NCI-H2081 (cell line): Measurements from ENCODE around the gene ISLR.

ENCODE experiments used
- DNase-seq, 2 experiments: peaks; one replicate each; lab custom pipeline; 2025; lab: John Stamatoyannopoulos, UW

The ISLR gene, protein sequence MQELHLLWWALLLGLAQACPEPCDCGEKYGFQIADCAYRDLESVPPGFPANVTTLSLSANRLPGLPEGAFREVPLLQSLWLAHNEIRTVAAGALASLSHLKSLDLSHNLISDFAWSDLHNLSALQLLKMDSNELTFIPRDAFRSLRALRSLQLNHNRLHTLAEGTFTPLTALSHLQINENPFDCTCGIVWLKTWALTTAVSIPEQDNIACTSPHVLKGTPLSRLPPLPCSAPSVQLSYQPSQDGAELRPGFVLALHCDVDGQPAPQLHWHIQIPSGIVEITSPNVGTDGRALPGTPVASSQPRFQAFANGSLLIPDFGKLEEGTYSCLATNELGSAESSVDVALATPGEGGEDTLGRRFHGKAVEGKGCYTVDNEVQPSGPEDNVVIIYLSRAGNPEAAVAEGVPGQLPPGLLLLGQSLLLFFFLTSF

DNA sequence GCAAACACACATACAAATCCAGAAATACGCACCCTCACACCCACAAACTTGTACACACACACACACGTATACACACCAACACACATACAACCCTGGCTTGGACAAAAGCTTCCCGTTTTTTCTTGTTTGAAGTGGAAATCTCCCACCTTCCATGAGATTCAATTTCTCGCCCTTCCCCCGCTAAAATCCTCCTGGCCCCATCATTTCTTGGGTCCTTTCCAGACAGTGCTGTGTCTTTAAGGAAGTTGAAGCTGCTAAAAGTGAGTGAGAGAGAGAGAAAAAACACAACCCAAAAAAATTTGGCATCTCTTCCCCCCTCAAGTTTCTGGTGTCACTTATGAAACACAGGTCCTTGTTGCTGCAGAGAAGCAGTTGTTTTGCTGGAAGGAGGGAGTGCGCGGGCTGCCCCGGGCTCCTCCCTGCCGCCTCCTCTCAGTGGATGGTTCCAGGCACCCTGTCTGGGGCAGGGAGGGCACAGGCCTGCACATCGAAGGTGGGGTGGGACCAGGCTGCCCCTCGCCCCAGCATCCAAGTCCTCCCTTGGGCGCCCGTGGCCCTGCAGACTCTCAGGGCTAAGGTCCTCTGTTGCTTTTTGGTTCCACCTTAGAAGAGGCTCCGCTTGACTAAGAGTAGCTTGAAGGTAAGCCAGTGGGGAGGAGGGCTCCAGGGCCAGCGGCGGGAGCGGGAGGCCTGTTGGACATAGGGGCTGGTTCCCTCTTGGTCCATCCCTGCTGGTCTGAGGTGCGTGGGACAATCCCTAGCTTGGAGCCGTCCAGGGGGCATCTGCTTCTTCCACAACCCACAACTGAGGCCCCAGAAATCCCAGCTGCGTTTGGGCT, at the start of gene ISLR:
ISLR (plus strand) TSS at position 331 of the 839 bp plus-strand sequence. CDS start 1,149 bp downstream, outside the sequence.
- DNase-seq, result no peak

DNA sequence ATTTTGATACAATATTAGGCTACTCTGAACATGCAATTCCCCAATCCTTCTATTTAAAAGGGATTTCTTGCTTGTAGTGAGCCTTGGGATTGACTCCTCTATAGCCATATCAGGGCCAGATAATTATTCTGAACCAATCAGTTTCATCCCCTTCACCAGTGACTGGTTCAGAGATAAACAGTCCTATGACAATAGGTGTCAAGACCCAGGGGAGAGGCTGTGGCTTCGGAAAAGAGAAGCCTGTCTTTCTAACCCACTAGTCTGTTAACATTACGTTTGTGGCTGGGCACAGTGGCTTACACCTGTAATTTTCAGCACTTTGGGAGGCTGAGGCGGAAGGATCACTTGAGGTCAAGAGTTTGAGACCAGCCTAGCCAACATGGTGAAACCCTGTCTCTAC, 49.3 kb upstream of the ISLR start:
- no peak for DNase-seq

DNA sequence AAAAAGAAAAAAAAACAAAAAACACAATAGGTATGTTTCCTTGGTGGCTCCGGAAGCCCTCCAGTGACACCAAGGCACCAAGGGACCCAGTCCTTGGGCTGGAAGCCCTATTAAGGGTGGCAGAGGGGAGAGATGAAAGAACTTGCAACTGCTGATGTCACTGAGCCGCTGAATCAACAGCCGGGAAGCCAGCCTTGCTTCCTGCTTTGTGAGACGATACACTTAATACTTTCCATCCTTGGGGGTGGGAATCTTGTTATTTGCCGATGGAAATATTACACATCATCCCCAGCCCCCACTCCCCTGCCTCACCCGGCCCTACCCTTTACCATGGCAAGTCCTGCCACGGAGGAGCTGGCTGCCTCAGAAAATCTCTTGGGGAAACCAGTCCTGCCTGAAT, 48.8 kb upstream of the ISLR start:
- no peak for DNase-seq

DNA sequence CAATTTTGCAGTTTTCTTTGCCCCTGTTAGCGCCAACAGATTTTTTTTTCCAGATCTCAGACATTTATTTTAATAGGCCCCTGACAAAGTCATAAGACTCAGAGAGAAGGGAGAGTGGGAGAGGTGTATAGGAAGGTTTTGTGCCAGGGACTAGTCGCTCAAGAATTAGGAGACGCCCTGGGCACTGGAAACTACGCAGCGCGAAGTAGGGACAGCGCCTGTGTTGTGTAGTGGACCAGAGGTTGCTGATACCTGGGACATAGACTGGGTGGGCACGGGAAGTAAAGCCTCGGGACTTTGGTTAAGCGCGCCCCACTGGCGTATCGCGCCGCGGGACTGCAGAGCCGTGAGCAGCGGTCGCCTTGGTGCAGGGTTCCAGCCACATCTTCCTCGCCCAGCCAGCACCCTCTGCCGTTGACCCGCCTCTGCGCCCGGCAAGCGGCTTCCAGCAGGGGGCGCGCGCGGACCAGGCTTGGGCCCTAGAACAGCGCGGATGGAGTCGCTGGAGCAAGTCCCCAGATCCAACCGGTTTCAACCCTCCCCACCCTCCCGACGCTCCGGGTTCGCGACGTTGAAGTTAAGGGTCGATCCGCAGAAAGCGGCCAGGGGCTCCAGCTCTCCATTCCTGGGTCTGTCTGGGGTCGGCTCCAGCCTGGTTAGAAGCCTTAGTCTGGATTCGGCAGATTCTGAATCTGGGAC, 46.1 kb upstream of the ISLR start:
- DNase-seq, result peak; percentile 86 to 91

DNA sequence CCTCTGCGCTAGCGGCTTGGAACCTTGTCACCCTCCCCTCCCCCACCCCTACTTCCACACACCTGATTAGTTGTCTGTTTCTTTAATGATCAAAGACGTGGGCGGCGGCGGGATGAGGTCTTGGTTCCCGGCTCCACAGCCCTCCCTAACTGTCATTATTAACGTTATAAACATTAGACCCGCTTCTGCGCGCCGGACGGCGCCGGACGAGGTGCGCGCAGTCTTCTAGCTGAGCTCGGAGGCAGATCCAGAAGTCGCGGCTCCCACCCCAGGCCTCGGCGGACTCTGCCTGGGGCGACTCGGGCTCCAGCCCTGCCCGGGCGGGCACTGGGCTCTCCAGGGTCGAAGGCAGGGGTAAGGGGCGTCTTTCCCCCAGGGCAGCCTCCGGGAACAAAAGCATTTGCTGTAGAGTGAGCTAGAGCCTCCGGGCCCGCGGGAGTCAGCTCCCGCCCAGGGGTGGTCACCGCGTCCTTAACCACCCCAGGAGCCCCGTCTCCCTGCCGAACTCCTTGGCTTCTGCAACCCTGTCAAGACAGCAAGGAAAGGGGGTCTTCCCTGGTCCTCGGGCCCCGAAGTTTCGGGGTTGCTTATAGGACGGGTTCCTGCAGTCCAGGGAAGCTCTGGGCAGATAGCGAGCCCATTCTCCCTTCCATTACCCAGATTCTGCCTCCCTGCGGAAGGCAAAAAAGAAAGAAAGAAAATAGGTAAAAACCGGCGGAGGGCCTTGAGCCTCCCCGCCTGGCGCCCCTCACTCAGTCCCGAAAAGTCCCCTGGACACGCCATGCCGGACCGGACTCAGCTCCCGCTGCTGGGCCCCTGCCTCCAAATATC, 45.3 kb upstream of the ISLR start:
- DNase-seq, result no peak

DNA sequence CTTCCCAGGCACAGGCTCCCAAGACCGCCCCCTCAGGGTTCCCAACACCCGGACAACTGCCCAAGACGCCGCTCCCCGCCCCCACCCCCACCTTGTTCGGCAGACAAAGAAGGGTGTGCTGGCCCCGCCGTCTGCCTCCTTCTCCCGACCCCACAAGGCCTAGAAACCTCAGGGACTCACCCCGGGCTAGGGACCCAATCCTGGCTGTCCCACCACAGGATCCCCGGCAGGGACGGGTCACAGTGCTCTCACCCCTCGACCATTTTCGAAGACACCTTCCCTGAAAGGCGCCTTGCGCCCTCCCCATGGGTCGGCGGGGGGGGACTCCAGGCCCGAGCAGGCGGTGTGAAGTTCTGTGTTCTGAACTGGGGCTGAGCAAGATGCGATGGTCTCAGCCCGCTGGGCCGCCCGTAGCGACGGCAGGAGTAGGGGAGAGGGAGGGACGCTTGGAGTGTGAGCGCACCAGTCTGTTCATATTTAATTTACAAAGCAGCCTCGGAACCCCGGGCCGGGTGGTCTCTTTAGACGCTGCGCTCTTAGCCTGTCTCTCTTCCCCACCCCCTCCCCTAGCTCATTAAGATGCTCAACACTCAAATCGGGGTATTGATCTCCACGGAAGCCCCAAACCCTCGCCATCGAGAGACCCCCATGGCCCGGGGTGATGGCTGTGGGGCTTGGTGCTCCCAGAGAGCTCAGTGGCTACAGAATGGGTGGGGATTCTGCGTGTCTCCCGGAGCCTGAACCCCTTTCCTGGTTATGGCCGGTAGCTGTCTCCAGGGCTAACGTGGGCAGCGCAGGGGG, 44.5 kb upstream of the ISLR start:
- no peak for DNase-seq

DNA sequence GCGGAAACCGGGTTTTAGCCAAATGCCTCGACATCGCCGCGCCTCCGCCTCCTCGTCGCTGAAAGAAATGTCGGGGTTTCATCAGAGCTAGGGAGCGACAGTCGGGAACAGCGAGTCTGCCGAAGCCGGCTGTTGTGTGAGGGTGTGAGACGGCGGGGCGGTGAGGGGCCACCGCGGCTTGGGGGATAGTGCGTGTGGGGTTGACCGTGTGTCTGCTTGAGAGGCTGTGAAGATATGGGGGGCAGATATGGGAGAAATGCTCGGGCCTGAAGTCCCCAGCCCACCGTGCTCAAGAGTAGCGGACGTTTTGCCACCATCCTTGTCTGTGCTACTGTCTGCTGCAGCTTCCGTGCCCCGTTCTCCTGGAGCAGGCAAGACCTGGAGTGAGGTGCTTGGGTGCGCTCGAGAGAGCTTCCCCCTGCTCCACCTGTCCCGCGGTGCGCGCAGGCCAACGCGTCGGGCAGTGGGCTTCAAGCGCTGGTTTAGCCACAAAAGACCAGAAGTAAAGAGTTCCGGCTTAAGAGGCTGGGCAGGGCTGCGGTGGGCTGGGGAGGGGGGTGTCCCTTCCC, 43.8 kb upstream of the ISLR start:
- DNase-seq, result no peak

DNA sequence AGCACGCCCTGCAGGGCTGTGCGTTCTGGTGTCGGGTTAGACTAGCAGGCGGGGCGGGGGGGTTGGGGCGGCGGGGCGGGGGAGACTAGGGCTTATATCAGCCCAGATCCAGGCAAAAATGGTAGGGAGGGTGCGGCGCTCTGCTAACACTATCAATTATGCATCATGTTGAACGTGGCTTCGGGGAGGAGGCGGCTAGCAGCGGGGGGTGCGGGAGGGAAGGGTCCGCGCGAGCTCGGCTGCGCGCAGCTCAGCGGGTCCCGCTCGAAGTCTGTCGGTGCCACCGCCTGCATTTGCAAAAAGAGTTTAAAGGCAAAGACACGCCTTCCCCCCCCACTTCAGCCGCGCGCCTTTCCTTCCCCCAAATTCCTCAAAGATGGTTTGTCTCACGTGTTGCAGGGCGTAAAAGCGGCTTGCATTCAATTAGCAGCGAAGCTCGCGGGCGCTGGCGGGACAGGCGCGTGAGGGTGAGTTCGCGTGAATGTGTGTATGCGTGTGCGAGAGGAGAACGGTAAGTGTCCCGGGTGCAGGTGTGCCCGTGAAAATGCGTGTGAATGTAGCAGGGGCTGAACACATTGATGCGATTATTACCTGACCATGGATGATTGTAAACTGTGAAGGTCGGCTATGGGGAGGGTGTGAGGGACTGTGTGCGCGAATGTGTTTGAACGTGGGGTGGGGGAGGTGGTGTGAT, 43.2 kb upstream of the ISLR start, which contains the start of gene ISLR2:
ISLR2 (plus strand) TSS at position 432 of the 694 bp plus-strand sequence. CDS start 2,169 bp downstream, outside the sequence.
- no peak for DNase-seq

DNA sequence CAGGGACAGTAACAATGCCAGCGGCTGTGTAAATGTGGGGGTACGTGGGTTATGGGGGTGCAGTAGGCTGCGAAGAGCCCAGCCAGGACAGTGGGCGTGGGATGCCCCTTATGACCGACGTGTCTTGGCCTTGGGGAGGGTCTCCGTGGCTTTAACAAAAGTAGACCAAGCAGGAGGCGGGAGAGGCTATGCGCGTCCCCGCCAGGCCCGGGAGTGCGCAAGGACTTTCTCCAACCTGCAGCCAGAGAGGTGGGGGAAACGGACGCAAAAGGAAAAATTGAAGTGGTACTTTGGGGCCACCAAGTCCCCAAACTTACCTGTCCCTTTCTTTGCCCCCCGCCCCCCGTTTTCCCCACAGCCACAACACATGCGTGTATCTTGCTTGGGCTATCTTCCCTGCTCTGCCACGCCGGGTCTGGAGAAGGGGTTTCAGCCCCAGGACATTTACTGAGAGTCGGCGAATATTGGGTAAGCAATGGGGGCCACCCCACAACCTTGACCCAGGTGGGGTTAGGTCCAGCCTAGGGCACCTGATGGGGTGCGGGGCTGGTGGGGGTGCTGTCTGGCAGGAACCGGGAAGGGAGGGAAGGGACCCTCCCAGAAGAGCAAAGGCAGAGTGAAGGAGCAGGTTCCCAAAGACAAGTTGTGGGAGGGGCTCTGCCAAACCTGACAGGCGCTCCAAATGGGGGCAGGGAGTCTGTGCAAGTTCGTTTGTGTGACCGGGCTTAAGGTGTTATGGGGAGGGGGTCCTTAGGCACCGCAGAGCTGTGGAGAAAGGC, 42.5 kb upstream of the ISLR start:
- DNase-seq, result no peak

DNA sequence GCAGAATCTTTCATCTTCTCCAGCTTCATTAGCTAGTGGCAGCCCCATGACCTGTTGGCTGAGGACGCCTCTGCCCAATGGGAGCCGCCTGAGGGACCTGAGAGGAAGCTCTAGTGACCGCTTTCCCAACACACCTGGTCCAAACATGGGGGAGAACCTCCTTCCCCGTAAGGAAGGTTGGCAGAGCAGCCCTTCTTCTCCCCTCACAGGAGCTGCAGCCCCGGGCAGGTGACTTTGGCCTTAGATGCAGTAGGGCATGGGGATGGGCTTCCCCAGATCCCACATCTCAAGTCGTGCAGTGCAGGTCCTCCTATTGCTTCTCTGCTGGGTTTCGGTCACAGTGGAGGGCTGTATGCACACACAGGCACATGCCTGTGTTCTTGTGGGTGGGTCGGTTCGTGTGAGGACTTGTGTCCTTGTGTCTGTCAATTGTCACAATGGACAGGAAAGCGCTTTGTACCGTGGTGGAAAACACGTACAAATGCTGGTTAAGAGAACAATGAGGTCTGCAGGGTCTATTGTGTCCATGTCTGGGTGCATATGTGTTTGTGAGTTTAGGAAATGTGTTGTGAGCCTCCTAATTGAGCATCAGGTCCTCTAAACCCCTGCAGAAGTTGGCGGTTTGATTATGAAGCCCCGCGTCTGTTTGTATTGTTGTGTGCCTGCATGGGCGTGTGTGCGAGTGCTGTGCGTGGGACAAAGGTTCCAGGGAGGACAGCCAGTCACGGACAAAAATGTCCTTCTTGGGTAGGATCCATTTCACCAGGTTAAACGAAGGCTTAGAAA, 41.7 kb upstream of the ISLR start:
- no peak for DNase-seq

DNA sequence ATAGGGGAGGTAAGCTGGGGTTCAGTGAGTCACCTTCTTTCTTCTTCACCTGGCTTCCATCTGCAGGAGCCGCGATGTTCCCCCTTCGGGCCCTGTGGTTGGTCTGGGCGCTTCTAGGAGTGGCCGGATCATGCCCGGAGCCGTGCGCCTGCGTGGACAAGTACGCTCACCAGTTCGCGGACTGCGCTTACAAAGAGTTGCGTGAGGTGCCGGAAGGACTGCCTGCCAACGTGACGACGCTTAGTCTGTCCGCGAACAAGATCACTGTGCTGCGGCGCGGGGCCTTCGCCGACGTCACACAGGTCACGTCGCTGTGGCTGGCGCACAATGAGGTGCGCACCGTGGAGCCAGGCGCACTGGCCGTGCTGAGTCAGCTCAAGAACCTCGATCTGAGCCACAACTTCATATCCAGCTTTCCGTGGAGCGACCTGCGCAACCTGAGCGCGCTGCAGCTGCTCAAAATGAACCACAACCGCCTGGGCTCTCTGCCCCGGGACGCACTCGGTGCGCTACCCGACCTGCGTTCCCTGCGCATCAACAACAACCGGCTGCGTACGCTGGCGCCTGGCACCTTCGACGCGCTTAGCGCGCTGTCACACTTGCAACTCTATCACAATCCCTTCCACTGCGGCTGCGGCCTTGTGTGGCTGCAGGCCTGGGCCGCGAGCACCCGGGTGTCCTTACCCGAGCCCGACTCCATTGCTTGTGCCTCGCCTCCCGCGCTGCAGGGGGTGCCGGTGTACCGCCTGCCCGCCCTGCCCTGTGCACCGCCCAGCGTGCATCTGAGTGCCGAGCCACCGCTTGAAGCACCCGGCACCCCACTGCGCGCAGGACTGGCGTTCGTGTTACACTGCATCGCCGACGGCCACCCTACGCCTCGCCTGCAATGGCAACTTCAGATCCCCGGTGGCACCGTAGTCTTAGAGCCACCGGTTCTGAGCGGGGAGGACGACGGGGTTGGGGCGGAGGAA, 40.5 kb upstream of the ISLR start:
- no peak for DNase-seq

DNA sequence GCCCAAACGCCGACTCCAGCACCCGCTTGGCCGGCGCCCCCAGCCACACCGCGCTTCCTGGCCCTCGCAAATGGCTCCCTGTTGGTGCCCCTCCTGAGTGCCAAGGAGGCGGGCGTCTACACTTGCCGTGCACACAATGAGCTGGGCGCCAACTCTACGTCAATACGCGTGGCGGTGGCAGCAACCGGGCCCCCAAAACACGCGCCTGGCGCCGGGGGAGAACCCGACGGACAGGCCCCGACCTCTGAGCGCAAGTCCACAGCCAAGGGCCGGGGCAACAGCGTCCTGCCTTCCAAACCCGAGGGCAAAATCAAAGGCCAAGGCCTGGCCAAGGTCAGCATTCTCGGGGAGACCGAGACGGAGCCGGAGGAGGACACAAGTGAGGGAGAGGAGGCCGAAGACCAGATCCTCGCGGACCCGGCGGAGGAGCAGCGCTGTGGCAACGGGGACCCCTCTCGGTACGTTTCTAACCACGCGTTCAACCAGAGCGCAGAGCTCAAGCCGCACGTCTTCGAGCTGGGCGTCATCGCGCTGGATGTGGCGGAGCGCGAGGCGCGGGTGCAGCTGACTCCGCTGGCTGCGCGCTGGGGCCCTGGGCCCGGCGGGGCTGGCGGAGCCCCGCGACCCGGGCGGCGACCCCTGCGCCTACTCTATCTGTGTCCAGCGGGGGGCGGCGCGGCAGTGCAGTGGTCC, 39.7 kb upstream of the ISLR start:
- no peak for DNase-seq

DNA sequence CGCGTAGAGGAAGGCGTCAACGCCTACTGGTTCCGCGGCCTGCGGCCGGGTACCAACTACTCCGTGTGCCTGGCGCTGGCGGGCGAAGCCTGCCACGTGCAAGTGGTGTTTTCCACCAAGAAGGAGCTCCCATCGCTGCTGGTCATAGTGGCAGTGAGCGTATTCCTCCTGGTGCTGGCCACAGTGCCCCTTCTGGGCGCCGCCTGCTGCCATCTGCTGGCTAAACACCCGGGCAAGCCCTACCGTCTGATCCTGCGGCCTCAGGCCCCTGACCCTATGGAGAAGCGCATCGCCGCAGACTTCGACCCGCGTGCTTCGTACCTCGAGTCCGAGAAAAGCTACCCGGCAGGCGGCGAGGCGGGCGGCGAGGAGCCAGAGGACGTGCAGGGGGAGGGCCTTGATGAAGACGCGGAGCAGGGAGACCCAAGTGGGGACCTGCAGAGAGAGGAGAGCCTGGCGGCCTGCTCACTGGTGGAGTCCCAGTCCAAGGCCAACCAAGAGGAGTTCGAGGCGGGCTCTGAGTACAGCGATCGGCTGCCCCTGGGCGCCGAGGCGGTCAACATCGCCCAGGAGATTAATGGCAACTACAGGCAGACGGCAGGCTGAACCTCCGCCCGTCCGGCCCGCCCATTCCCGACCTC, 39.0 kb upstream of the ISLR start:
- no peak for DNase-seq

DNA sequence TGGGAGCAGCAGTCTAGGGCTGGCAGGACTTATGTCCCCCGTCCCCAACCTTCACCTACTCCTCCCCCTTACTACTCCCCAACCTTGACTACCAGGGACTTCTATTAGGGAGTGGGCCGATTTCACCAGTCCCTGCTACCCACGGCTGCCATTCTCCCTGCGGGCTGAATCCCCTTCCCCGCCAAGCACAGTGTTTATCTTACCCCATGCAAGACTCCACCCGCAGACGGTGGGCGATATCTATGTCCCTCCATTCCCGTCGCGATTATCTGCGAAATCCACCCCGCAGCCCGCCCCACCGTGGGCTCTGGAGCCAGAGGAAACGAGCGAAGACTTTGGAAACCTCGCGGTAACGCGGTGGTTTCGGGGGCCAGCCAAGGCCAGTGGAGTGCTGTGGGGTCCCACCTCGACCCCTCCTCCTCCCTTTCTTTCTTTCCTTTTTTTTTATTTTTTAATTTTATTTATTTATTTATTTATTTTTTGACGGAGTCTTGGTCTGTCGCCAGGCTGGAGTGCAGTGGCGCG, 38.4 kb upstream of the ISLR start:
- DNase-seq, result no peak

DNA sequence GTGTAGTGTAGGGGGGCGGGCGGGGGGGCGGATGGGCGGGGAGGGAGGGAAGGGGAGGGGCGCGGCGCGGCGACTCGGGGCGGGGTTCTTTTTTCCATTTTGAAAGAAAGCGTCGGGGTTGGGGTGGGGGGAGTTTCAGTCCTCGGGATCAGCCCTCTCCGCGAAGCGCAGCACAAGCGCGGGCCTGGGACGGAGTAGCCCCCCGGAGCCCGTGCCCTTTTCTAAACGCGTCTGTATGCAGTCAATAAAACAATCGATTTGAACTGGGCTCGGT, 37.0 kb upstream of the ISLR start:
- DNase-seq, result no peak
